DLD1 (cell line): ENCODE results near the gene SNRNP27.
"Not testable (repeated sequence)": the region's sequence is repeated elsewhere in the genome, so short reads cannot be mapped to it uniquely, and the experiment has no call there.

Source experiments
- in situ Hi-C: cut with HindIII; loops from 2 replicates; pipeline ENCODE4 v1.10.0; 2017; ENCODE audit warnings: low sequenced_read_pairs

SNRNP27 gene

GRCh38 chr2:69944756-69945155, 51.0 kb downstream of the SNRNP27 start:
- in situ Hi-C loops: loop anchor here (5.0 to 25.0 kb wide), 2 partner anchors 118 to 193 kb away; no protein-coding TSS in a partner anchor

- in situ Hi-C loops: loop anchor here (5.0 to 25.0 kb wide), 2 partner anchors 117 to 192 kb away; no protein-coding TSS in a partner anchor
These were observed 51.7 kb downstream of the SNRNP27 start for GRCh38 chr2:69945441-69945840.

- in situ Hi-C loops: loop anchor here (5.0 to 25.0 kb wide), 2 partner anchors 116 to 191 kb away; no protein-coding TSS in a partner anchor
These were observed 52.2 kb downstream of the SNRNP27 start for GRCh38 chr2:69945941-69946340.

GRCh38 chr2:69946351-69947324, 52.9 kb downstream of the SNRNP27 start:
- in situ Hi-C loops: loop anchor here (5.0 to 25.0 kb wide), 2 partner anchors 116 to 191 kb away; no protein-coding TSS in a partner anchor

GRCh38 chr2:69947325-69947931, 53.7 kb downstream of the SNRNP27 start:
- in situ Hi-C loops: loop anchor here (5.0 to 25.0 kb wide), 2 partner anchors 115 to 190 kb away; no protein-coding TSS in a partner anchor

GRCh38 chr2:69948032-69948962, 54.5 kb downstream of the SNRNP27 start:
- in situ Hi-C loops: loop anchor here (5.0 to 25.0 kb wide), 2 partner anchors 114 to 189 kb away; no protein-coding TSS in a partner anchor

GRCh38 chr2:69948963-69949645, 55.3 kb downstream of the SNRNP27 start:
- in situ Hi-C loops: loop anchor here (5.0 to 25.0 kb wide), 2 partner anchors 113 to 188 kb away; no protein-coding TSS in a partner anchor

- in situ Hi-C loops: no loop called here
These were observed 56.5 kb downstream of the SNRNP27 start for GRCh38 chr2:69950241-69950640.

- in situ Hi-C loops: not testable (repeated sequence)
These were observed 56.9 kb downstream of the SNRNP27 start for GRCh38 chr2:69950671-69951070.

- in situ Hi-C loops: no loop called here
These were observed 58.8 kb downstream of the SNRNP27 start for GRCh38 chr2:69952336-69953115.

- in situ Hi-C loops: no loop called here
These were observed 60.3 kb downstream of the SNRNP27 start for GRCh38 chr2:69954084-69954483.
